ENCODE results near the gene FFAR1.

Gene FFAR1

GRCh38 chr19:35388277-35389054 lies 40.8 kb downstream of the FFAR1 start:
- DNase-seq: no peak

DNA sequence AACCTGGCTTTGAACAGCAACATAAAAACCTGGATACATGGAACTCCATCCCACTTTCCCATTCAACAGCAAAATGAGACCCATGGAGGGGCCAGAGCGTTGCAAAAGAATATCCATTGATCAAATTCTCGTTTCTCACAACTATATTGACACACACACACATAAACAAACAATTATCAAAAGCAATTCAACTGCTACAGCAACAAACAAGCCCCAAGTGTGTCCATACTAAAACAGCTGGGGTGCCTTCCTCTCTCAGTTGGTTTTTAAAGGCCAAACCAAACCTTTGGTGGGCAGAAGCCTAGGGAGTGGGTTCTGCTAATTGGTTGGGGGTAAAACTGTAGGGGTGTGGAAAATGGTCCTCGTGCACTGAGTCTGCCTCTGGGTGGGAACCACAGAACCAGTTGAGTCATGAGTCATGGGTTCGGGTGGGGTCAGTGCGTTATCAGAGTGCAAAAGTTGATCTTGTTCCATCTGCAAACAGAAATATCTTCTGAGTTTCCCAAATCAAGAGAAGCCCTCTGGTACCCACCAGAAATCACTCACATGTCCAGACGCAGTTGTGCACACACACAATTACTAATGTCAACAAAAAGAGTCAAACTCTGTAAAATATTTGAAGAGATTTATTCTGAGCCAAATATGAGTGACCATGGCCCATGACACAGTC lies 41.6 kb downstream of the FFAR1 start:
- DNase-seq: no peak

DNA sequence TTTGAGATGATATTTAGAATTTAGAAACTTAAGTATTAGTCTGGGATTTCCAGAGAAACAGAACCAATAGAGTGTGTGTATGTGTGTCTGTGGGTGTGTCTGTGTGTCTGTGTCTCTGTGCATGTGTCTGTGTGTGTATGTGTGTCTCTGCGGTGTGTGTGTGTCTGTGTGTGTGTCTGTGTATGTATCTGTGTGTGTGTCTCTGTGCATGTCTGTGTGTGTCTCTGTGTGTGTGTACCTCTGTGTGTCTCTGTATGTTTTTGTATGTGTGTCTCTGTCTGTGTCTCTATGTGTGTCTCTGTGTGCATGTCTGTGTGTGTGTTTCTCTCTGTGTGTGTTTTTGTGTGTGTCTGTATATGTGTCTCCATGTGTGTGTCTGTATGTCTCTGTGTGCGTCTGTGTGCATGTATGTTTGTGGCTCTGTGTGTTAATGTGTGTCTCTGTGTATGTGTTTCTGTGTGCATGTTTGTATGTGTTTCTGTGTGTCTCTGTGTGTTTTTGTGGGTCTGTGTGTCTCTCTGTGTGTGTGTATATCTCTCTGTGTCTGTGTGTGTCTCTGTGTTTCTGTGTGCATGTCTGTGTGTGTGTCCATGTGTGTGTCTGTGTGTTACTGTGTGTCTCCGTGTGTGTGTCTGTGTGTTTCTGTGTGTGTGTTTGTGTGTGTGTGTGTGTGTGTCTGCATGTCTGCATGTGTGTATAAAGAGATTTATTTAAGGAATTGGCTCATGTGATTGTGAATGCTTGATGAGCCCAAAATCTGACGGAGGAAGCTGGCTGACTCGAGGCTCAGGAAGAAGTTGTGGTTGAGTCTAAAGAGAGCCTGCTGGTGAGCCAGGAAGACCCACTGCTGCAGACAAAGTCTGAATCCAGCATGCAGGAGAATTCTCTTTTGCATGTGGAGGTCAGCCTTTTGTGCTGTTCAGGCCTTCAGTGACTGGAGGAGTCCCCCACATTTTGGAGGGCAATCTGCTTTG lies 45.3 kb downstream of the FFAR1 start:
- DNase-seq: no peak

GRCh38 chr19:35395382-35396199 lies 47.9 kb downstream of the FFAR1 start:
- DNase-seq: peak in 12 of 58 donors; percentile 1 to 31 (median 9)

DNA sequence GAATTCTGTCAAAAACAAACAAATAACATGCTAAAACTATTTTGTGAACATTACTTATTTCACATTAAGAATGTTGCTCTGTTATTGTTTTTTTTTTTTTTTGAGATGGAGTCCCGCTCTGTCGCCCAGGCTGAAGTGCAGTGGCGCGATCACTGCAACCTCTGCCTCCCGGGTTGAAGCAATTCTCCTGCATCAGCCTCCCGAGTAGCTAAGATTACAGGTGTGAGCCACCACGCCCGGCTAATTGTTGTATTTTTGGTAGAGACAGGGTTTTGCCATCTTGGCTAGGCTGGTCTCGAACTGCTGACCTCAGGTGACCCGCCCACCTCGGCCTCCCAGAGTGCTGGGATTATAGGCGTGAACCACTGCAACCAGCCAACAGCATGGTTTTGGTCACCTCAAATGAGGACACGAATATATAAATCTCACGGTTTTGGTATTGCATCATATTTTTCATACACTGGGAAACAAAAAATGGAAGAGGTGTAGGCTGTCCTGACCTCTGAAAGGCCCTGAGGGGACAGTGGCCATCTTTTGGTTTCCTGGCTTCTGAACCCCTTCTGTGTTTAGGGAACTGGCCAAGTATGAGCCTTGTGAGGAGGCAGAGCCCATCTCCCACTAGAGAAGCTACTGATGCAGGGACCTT lies 48.7 kb downstream of the FFAR1 start:
- DNase-seq: no peak

- no peak for DNase-seq
Observed at GRCh38 chr19:35397064-35397463, 49.4 kb downstream of the FFAR1 start.

Measured in anterior cingulate cortex (tissue), 58 donors.